ENCODE results near the gene PTEN. TPM values are rescaled to one million over a fixed set of nuclear protein-coding genes. Genes with fewer than 3 reads are reported as not detected.

PTEN gene
- total RNA-seq, 1 donor from 2014 or later, result 69.3 TPM

DNA sequence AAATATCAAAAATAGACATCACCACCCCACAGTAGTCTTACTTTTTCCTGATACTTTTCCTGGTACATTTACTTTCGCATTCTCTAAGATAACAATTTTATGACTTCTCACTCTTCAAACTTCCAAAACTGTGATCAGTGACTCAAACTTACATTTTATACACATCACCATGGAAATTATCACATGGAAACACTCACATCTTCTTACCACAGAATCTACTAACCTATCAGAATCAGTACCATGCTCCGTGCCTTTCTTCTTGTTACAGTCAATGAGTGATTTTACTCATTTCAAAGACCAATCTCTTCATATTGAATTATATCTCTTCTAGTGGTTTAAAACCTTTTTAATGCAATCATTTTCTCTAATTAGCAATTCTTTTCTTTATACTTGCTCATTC is 120.3 kb downstream of the PTEN start:
- H3K4me1 Mint-ChIP-seq (ENCODE audit: unreplicated experiment), result no peaks in the 10 kb centered on the region
- no peak for DNase-seq (ENCODE audit: extremely low spot score, unreplicated experiment)
- TF ChIP-seq CTCF (IDR thresholded peaks at IDR 0.05), result no peak

DNA sequence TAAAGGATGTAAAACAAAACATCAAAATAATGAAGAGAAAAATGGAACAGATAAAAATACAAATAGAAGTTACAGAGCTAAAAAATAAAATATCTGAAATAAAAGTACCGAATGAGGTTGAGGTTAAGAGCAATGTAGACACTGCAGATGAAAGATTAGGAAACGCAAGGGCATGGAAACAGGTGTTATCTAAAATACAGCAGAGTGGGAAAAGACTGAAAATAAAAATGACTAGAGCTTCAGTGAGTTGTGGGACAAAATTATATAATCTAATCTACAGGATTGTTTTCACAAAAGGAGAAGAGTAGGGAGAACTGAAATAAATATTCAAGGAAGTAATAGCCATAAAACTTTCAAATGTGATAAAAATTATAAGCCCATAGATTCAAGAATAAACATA is 123.8 kb downstream of the PTEN start:
- peaks cover 6% of the 10 kb centered on the region for H3K4me1 Mint-ChIP-seq (ENCODE audit: unreplicated experiment)
- no peak overlapping the region for H3K27ac Mint-ChIP-seq (ENCODE audit: unreplicated experiment)
- TF ChIP-seq CTCF (IDR thresholded peaks at IDR 0.05), result no peak
- no peak for DNase-seq (ENCODE audit: extremely low spot score, unreplicated experiment)
- peaks cover 10% of the 10 kb centered on the region for H3K9me3 Mint-ChIP-seq (ENCODE audit: unreplicated experiment)
- no peak overlapping the region for H3K4me3 Mint-ChIP-seq (ENCODE audit: unreplicated experiment)
- no peaks in the 10 kb centered on the region for H3K27me3 Mint-ChIP-seq (ENCODE audit: unreplicated experiment)
- H3K36me3 Mint-ChIP-seq (ENCODE audit: unreplicated experiment), result peaks cover 4% of the 10 kb centered on the region

More for the DNA sequence above, 120.3 kb downstream of the PTEN start:
- no peaks in the 10 kb centered on the region for H3K27me3 Mint-ChIP-seq (ENCODE audit: unreplicated experiment)
- peaks cover 10% of the 10 kb centered on the region for H3K9me3 Mint-ChIP-seq (ENCODE audit: unreplicated experiment)
- peaks cover 4% of the 10 kb centered on the region for H3K36me3 Mint-ChIP-seq (ENCODE audit: unreplicated experiment)
- no peak overlapping the region for H3K4me3 Mint-ChIP-seq (ENCODE audit: unreplicated experiment)
- H3K27ac Mint-ChIP-seq (ENCODE audit: unreplicated experiment), result no peak overlapping the region

- Mint-ChIP-seq H3K27ac (ENCODE audit: unreplicated experiment) (no peak overlapping the region), H3K4me1 (ENCODE audit: unreplicated experiment) (peaks cover 6% of the 10 kb centered on the region), H3K27me3 (ENCODE audit: unreplicated experiment) (no peaks in the 10 kb centered on the region), H3K36me3 (ENCODE audit: unreplicated experiment) (no peaks in the 10 kb centered on the region), H3K9me3 (ENCODE audit: unreplicated experiment) (no peaks in the 10 kb centered on the region), H3K4me3 (ENCODE audit: unreplicated experiment) (no peak overlapping the region)
- no peak for TF ChIP-seq CTCF (IDR thresholded peaks at IDR 0.05)
- no peak for DNase-seq (ENCODE audit: extremely low spot score, unreplicated experiment)
These were observed 128.5 kb downstream of the PTEN start for GRCh38 chr10:87991946-87992345.

DNA sequence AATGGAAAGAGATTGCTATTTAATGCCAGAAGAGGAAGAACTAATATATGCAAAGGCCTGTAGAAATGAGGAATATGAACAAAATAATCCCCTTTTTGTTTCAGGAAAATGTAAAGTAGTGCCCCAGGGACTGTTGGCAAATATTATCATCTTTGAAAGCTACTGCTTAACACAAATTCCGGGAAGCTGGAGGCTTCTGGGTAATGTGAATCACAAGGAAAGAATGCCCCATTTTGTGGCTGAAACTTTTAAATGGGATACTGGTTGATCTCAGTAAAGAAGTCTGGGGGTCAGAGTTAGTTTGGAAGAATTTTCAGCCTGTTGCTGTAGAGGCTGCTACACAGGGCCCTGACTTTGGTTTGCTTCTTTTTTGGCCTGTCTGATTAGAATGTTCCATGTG is 141.0 kb downstream of the PTEN start:
- Mint-ChIP-seq H3K27me3 (ENCODE audit: unreplicated experiment) (no peaks in the 10 kb centered on the region), H3K36me3 (ENCODE audit: unreplicated experiment) (no peaks in the 10 kb centered on the region), H3K4me1 (ENCODE audit: unreplicated experiment) (peaks cover 13% of the 10 kb centered on the region), H3K27ac (ENCODE audit: unreplicated experiment) (peak overlapping the region; percentile 76), H3K9me3 (ENCODE audit: unreplicated experiment) (peaks cover 5% of the 10 kb centered on the region), H3K4me3 (ENCODE audit: unreplicated experiment) (no peak overlapping the region)
- no peak for DNase-seq (ENCODE audit: extremely low spot score, unreplicated experiment)
- TF ChIP-seq CTCF (IDR thresholded peaks at IDR 0.05), result no peak

- H3K27me3 Mint-ChIP-seq (ENCODE audit: unreplicated experiment), result no peaks in the 10 kb centered on the region
- no peak overlapping the region for H3K27ac Mint-ChIP-seq (ENCODE audit: unreplicated experiment)
- no peak for TF ChIP-seq CTCF (IDR thresholded peaks at IDR 0.05)
- no peak for DNase-seq (ENCODE audit: extremely low spot score, unreplicated experiment)
- no peak overlapping the region for H3K4me3 Mint-ChIP-seq (ENCODE audit: unreplicated experiment)
- H3K4me1 Mint-ChIP-seq (ENCODE audit: unreplicated experiment), result peaks cover 13% of the 10 kb centered on the region
- no peaks in the 10 kb centered on the region for H3K9me3 Mint-ChIP-seq (ENCODE audit: unreplicated experiment)
- no peaks in the 10 kb centered on the region for H3K36me3 Mint-ChIP-seq (ENCODE audit: unreplicated experiment)
These were observed 142.8 kb downstream of the PTEN start for GRCh38 chr10:88006261-88006660.
